Peyer's patch (tissue), 4 donors: ENCODE measurements around the gene HMX1.

ENCODE experiments used
- CTCF ChIP-seq, 6 experiments: fragments of 450-650 bp in 4 of 6; fragments of 200-600 bp in 2 of 6; sonication (generic) in 1 of 6; IDR thresholded peaks; one replicate each; pipeline ENCODE4 v1.5.1; 2017 to 2019; ENCODE audit warnings: antibody characterized with exemption in 6 of 6, mild to moderate bottlenecking in 3 of 6, moderate library complexity in 1 of 6
- POLR2A ChIP-seq, 2 donors: fragments of 450-650 bp; IDR thresholded peaks; one replicate each; pipeline ENCODE4 v1.5.1; 2017; ENCODE audit warnings: antibody characterized with exemption in 2 of 2, mild to moderate bottlenecking in 2 of 2, moderate library complexity in 2 of 2

- TF ChIP-seq CTCF (IDR thresholded peaks at IDR 0.05) (no peak), POLR2A (IDR thresholded peaks at IDR 0.05) (no peak)
Observed at GRCh38 chr4:8843597-8843996, 28.0 kb downstream of the HMX1 start.
